Measurements from ENCODE around the gene LARGE2. TPM values are rescaled to one million over a fixed set of nuclear protein-coding genes. Genes with fewer than 3 reads are reported as not detected.

LARGE2 gene
- total RNA-seq, 1 experiment from 2014 or later, result 124 TPM

GRCh38 chr11:45933846-45934579, 11.6 kb downstream of the LARGE2 start (continued):
- no peak for TF ChIP-seq HMGXB4 (CRISPR knock-in tag; IDR thresholded peaks at IDR 0.05)
- no peak for TF ChIP-seq RORB (CRISPR knock-in tag; IDR thresholded peaks at IDR 0.05)
- no peak for TF ChIP-seq PRRX2 (CRISPR knock-in tag; IDR thresholded peaks at IDR 0.05)
- TF ChIP-seq, protein P1, sequence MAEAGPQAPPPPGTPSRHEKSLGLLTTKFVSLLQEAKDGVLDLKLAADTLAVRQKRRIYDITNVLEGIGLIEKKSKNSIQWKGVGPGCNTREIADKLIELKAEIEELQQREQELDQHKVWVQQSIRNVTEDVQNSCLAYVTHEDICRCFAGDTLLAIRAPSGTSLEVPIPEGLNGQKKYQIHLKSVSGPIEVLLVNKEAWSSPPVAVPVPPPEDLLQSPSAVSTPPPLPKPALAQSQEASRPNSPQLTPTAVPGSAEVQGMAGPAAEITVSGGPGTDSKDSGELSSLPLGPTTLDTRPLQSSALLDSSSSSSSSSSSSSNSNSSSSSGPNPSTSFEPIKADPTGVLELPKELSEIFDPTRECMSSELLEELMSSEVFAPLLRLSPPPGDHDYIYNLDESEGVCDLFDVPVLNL (CRISPR knock-in tag; IDR thresholded peaks at IDR 0.05; ENCODE audit: borderline replicate concordance, low read depth), result no peak
- no peak for TF ChIP-seq ZNF416 (CRISPR knock-in tag; IDR thresholded peaks at IDR 0.05)
- no peak for TF ChIP-seq ZNF425 (CRISPR knock-in tag; conservative IDR thresholded peaks at IDR 0.05)
- TF ChIP-seq ZNF138 (CRISPR knock-in tag; conservative IDR thresholded peaks at IDR 0.05), result no peak
- TF ChIP-seq, protein P2, sequence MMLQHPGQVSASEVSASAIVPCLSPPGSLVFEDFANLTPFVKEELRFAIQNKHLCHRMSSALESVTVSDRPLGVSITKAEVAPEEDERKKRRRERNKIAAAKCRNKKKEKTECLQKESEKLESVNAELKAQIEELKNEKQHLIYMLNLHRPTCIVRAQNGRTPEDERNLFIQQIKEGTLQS (CRISPR knock-in tag; conservative IDR thresholded peaks at IDR 0.05), result no peak
- TF ChIP-seq NFATC4 (CRISPR knock-in tag; IDR thresholded peaks at IDR 0.05), result no peak
- TF ChIP-seq USF2 (CRISPR knock-in tag; IDR thresholded peaks at IDR 0.05), result no peak
- TF ChIP-seq, protein P3, sequence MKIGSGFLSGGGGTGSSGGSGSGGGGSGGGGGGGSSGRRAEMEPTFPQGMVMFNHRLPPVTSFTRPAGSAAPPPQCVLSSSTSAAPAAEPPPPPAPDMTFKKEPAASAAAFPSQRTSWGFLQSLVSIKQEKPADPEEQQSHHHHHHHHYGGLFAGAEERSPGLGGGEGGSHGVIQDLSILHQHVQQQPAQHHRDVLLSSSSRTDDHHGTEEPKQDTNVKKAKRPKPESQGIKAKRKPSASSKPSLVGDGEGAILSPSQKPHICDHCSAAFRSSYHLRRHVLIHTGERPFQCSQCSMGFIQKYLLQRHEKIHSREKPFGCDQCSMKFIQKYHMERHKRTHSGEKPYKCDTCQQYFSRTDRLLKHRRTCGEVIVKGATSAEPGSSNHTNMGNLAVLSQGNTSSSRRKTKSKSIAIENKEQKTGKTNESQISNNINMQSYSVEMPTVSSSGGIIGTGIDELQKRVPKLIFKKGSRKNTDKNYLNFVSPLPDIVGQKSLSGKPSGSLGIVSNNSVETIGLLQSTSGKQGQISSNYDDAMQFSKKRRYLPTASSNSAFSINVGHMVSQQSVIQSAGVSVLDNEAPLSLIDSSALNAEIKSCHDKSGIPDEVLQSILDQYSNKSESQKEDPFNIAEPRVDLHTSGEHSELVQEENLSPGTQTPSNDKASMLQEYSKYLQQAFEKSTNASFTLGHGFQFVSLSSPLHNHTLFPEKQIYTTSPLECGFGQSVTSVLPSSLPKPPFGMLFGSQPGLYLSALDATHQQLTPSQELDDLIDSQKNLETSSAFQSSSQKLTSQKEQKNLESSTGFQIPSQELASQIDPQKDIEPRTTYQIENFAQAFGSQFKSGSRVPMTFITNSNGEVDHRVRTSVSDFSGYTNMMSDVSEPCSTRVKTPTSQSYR (CRISPR knock-in tag; IDR thresholded peaks at IDR 0.05), result no peak
- no peak for TF ChIP-seq SOX15 (CRISPR knock-in tag; IDR thresholded peaks at IDR 0.05)
- TF ChIP-seq NR1H2 (CRISPR knock-in tag; IDR thresholded peaks at IDR 0.05), result no peak

GRCh38 chr11:45934580-45935318, 12.3 kb downstream of the LARGE2 start:
- Mint-ChIP-seq H3K36me3 (peaks cover 13% of the 10 kb centered on the region), H3K9me3 (no peaks in the 10 kb centered on the region), H3K27ac (peak overlapping the region; percentile 50; the same call in 1 of the 2 replicates), H3K4me1 (peaks cover 10% of the 10 kb centered on the region), H3K27me3 (ENCODE audit: low read depth) (no peaks in the 10 kb centered on the region; the same call in 1 of the 2 replicates), H3K4me3 (no peak overlapping the region)
- DNase-seq (ENCODE audit: low spot score) (no peak), ATAC-seq (no peak)
- POLR2A ChIA-PET, result interaction anchor here (0.6 to 1.6 kb wide), 2 partner anchors 34 to 398 kb away, joined by 3 read pairs; no protein-coding TSS in a partner anchor
- CTCF ChIA-PET, result interaction anchor here (0.6 to 0.7 kb wide), 2 partner anchors 28 to 30 kb away, joined by 3 to 4 read pairs; no protein-coding TSS in a partner anchor
- TF ChIP-seq SMAD3 (CRISPR knock-in tag; IDR thresholded peaks at IDR 0.05; ENCODE audit: borderline replicate concordance) (no peak), ESRRA (CRISPR knock-in tag; IDR thresholded peaks at IDR 0.05; ENCODE audit: borderline replicate concordance) (no peak), EMX1 (CRISPR knock-in tag; IDR thresholded peaks at IDR 0.05) (no peak), ZNF263 (CRISPR knock-in tag; IDR thresholded peaks at IDR 0.05; ENCODE audit: low read depth) (no peak), SOX15 (CRISPR knock-in tag; IDR thresholded peaks at IDR 0.05) (no peak), TP53 (CRISPR knock-in tag; IDR thresholded peaks at IDR 0.05) (no peak), MXD4 (CRISPR knock-in tag; IDR thresholded peaks at IDR 0.05; ENCODE audit: borderline replicate concordance) (no peak), CBFB (CRISPR knock-in tag; IDR thresholded peaks at IDR 0.05; ENCODE audit: low read depth) (no peak)
- TF ChIP-seq, protein P4, sequence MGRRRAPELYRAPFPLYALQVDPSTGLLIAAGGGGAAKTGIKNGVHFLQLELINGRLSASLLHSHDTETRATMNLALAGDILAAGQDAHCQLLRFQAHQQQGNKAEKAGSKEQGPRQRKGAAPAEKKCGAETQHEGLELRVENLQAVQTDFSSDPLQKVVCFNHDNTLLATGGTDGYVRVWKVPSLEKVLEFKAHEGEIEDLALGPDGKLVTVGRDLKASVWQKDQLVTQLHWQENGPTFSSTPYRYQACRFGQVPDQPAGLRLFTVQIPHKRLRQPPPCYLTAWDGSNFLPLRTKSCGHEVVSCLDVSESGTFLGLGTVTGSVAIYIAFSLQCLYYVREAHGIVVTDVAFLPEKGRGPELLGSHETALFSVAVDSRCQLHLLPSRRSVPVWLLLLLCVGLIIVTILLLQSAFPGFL (CRISPR knock-in tag; IDR thresholded peaks at IDR 0.05; ENCODE audit: borderline replicate concordance), result no peak
- TF ChIP-seq, protein P5, sequence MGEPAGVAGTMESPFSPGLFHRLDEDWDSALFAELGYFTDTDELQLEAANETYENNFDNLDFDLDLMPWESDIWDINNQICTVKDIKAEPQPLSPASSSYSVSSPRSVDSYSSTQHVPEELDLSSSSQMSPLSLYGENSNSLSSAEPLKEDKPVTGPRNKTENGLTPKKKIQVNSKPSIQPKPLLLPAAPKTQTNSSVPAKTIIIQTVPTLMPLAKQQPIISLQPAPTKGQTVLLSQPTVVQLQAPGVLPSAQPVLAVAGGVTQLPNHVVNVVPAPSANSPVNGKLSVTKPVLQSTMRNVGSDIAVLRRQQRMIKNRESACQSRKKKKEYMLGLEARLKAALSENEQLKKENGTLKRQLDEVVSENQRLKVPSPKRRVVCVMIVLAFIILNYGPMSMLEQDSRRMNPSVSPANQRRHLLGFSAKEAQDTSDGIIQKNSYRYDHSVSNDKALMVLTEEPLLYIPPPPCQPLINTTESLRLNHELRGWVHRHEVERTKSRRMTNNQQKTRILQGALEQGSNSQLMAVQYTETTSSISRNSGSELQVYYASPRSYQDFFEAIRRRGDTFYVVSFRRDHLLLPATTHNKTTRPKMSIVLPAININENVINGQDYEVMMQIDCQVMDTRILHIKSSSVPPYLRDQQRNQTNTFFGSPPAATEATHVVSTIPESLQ (CRISPR knock-in tag; IDR thresholded peaks at IDR 0.05), result no peak

All from WTC11 (cell line).